ENCODE measurements around the gene RNMT. TPM values are rescaled to one million over a fixed set of nuclear protein-coding genes. Genes with fewer than 3 reads are reported as not detected.

Gene RNMT
- total RNA-seq, 4 donors from 2014 or later, result 13.8 to 25.3 (median 23.0) TPM

DNA sequence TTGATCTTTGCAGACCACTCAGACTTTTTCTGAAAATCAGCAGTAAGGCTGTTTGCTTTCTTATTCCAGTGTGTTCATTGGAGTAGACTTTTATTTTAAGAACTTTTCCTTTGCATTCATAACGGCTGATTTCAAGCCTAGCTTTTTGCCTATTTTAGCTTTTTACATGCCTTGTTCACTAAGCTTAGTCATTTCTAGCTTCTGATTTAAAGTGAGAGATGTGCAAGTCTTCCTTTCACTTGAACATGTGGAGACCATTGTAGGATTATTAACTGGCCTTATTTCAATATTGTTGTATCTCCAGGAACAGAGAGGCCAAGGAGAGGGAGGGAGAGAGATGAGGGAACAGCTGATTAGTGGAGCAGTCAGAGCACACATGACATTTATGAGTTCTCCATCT lies 32.1 kb downstream of the RNMT start:
- peaks cover 0 to 4% (median 0%) of the 10 kb centered on the region in 4 donors for H3K9me3 ChIP-seq
- H3K27ac ChIP-seq, result no peak overlapping the region
- no peaks in the 10 kb centered on the region for H3K4me1 ChIP-seq
- no peak overlapping the region for H3K4me3 ChIP-seq
- no peaks in the 10 kb centered on the region for H3K27me3 ChIP-seq
- TF ChIP-seq, protein P1, sequence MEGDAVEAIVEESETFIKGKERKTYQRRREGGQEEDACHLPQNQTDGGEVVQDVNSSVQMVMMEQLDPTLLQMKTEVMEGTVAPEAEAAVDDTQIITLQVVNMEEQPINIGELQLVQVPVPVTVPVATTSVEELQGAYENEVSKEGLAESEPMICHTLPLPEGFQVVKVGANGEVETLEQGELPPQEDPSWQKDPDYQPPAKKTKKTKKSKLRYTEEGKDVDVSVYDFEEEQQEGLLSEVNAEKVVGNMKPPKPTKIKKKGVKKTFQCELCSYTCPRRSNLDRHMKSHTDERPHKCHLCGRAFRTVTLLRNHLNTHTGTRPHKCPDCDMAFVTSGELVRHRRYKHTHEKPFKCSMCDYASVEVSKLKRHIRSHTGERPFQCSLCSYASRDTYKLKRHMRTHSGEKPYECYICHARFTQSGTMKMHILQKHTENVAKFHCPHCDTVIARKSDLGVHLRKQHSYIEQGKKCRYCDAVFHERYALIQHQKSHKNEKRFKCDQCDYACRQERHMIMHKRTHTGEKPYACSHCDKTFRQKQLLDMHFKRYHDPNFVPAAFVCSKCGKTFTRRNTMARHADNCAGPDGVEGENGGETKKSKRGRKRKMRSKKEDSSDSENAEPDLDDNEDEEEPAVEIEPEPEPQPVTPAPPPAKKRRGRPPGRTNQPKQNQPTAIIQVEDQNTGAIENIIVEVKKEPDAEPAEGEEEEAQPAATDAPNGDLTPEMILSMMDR (IDR thresholded peaks at IDR 0.05), result no peak
- no peak for TF ChIP-seq POLR2A (IDR thresholded peaks at IDR 0.05)
- no peak for TF ChIP-seq EP300 (IDR thresholded peaks at IDR 0.05)
- H3K36me3 ChIP-seq, result peaks cover 0 to 97% (median 0%) of the 10 kb centered on the region in 3 donors
- 88 to 92% methylated on average over 1 of the region's 1 CpG for WGBS, 2 donors
- no peak for DNase-seq (ENCODE audit: low spot score in 2 of 2)

DNA sequence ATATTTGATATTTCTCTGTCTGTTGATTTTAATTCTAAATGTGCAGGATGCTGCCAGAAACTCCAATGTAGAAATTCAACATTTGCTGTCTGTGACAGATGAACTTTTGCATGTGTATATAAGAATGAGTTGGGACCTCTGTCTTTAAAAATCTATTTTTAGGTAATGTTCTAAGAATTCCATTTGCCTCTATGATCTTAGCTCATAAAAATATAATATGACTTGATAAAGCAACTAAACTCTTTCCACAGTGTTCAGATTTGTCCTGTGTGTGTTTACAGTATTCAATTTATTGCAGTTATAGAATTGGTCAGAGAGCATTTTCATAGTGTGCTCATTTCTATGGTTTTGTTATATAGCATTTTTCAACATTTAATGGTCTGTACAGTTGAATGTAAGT lies 33.6 kb downstream of the RNMT start:
- no peak for TF ChIP-seq POLR2A (IDR thresholded peaks at IDR 0.05)
- TF ChIP-seq EP300 (IDR thresholded peaks at IDR 0.05), result no peak
- TF ChIP-seq, protein P1 (IDR thresholded peaks at IDR 0.05), result no peak
- H3K36me3 ChIP-seq, result peaks cover 0 to 97% (median 0%) of the 10 kb centered on the region in 3 donors
- no peak for DNase-seq (ENCODE audit: low spot score in 2 of 2)
- peaks cover 0 to 15% (median 0%) of the 10 kb centered on the region in 4 donors for H3K9me3 ChIP-seq
- no peak overlapping the region for H3K4me3 ChIP-seq
- H3K27me3 ChIP-seq, result no peaks in the 10 kb centered on the region
- H3K27ac ChIP-seq, result no peak overlapping the region
- H3K4me1 ChIP-seq, result no peaks in the 10 kb centered on the region

DNA sequence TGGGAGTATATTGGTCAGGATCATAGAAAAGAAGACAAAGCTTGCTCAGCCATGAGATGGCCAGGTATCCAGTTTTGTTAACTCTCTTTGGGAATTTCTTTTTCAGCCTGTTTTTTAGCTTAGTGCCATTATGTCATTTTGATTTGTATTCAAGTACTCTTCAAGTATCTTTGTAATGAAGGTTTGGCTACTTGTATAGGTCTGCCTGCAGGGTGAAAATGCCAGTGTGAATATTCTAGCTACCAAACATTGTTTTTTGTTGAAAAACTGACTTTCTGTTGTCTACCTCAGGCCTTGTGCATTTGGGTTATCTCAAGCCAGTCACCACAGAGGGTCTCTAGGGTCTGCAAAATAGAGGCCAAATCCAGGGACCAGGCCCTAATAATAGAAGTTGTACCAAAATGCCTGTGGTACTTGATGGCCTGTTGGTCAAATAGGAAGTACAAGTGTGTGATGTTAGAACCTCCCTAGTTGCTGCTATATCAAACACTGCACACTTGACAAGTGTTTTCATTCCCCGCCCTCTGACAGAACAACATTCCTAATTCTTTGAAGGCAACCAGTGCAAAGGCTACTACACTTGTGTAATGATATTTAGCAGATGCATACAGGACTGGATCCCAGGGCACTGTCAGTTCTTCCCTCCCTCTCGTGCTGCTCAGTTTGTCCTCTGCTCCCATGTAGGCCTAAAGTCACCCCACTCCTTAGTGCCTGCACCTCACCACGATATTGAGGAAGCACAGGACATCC lies 36.4 kb downstream of the RNMT start:
- H3K27ac ChIP-seq, result no peak overlapping the region
- peaks cover 0 to 78% (median 0%) of the 10 kb centered on the region in 3 donors for H3K36me3 ChIP-seq
- no peak for DNase-seq (ENCODE audit: low spot score in 2 of 2)
- H3K9me3 ChIP-seq, result peaks cover 0 to 44% (median 0%) of the 10 kb centered on the region in 4 donors
- no peaks in the 10 kb centered on the region for H3K27me3 ChIP-seq
- H3K4me3 ChIP-seq, result no peak overlapping the region
- 94 to 98% methylated on average over 3 of the region's 3 CpGs for WGBS, 2 donors
- H3K4me1 ChIP-seq, result no peaks in the 10 kb centered on the region
- TF ChIP-seq, protein P1 (IDR thresholded peaks at IDR 0.05), result no peak
- no peak for TF ChIP-seq POLR2A (IDR thresholded peaks at IDR 0.05)
- no peak for TF ChIP-seq EP300 (IDR thresholded peaks at IDR 0.05)

DNA sequence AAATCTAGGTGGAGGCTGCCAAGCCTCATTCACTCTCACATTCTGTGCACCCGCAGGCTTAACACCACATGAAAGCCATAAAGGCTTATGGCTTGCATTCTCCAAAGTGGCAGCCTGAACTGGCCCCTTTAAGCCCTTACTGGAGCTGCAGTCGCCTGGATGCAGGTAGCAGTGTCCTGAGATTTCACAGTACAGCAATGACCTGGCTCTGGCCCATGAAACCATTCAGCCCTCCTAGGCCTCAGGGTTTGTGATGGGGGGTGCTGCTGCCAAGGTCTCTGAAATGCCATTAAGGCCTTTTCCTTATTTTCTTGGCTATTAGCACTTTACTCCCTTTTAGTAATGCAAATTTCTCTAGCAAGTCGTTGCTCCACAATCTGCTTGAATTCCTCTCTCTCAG lies 48.6 kb downstream of the RNMT start:
- 31 to 65% methylated on average over 3 of the region's 3 CpGs for WGBS, 2 donors
- Histone ChIP-seq H3K4me1 (no peaks in the 10 kb centered on the region), H3K27me3 (no peaks in the 10 kb centered on the region), H3K9me3 (peaks cover 0 to 15% (median 0%) of the 10 kb centered on the region in 4 donors), H3K4me3 (no peak overlapping the region), H3K27ac (no peak overlapping the region), H3K36me3 (no peaks in the 10 kb centered on the region)
- TF ChIP-seq POLR2A (IDR thresholded peaks at IDR 0.05), result no peak
- TF ChIP-seq EP300 (IDR thresholded peaks at IDR 0.05), result no peak
- TF ChIP-seq, protein P1 (IDR thresholded peaks at IDR 0.05), result no peak
- DNase-seq (ENCODE audit: low spot score in 2 of 2), result no peak

DNA sequence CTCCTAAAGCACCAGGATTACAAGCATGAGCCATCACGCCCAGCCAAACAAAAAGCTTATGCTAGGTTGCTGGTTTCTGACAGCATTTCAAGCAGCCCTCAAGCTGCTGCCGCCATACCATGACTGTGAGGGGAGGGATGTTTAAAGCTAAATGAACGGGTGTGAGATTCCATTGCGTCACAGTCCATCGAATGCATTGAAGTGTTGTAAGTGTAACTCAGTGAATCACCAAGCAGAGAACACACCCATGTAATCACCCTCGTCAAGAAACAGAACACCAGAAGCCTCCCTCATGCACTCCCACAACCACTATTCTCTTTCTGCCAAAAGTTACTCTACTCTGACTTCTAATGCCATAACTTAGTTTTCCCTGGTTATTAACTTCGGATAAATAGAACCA lies 64.7 kb downstream of the RNMT start:
- no peaks in the 10 kb centered on the region for H3K4me1 ChIP-seq
- no peak overlapping the region for H3K27ac ChIP-seq
- H3K27me3 ChIP-seq, result no peaks in the 10 kb centered on the region
- peaks cover 0 to 9% (median 1%) of the 10 kb centered on the region in 4 donors for H3K9me3 ChIP-seq
- TF ChIP-seq EP300 (IDR thresholded peaks at IDR 0.05), result no peak
- TF ChIP-seq POLR2A (IDR thresholded peaks at IDR 0.05), result no peak
- TF ChIP-seq, protein P1 (IDR thresholded peaks at IDR 0.05), result no peak
- H3K36me3 ChIP-seq, result no peaks in the 10 kb centered on the region
- 62 to 65% methylated on average over 7 of the region's 7 CpGs for WGBS, 2 donors
- DNase-seq (ENCODE audit: low spot score in 2 of 2), result no peak
- H3K4me3 ChIP-seq, result no peak overlapping the region
